GM21390 (cell line): ENCODE measurements around the gene ZNF584.

Experiments
- ATAC-seq: cut with Tn5 transposase; IDR thresholded peaks from one replicate; pipeline ENCODE4 v1.9.1; 2021; ENCODE audit not compliant: unreplicated experiment

The ZNF584 gene

GRCh38 chr19:58460039-58460438, 51.6 kb downstream of the ZNF584 start:
- ATAC-seq = no peak

- ATAC-seq = peak; percentile 22
These were observed 57.8 kb downstream of the ZNF584 start for GRCh38 chr19:58466089-58466759.

GRCh38 chr19:58466760-58467589, 58.5 kb downstream of the ZNF584 start, which contains the start of gene ZNF324:
Gene ZNF324 (plus strand): TSS chr19:58467080. CDS start chr19:58469186, 2,106 bp downstream.
- ATAC-seq = peak; percentile 89
